Measurements from ENCODE around the gene TMEM202.

DNA sequence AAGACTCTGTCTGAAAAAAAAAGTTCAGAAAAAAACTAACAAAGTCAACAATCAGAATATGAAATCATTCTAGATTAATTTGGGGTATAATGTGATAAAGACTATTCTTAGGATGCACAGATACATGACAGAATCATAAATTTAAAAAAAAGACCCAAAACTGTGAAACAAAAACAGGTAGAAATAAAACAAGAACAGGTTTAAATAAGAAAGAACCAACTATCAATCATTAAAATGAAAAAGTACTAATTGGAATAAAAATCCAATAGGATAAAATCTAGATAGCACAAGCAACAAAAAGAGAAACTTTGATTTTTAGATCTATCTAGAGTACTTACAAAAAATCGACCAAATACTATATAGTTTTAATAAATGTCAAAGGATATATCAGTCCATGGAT is 13.4 kb downstream of the TMEM202 start:
- TF ChIP-seq CTCF (IDR thresholded peaks at IDR 0.05) (no peak), POLR2A (IDR thresholded peaks at IDR 0.05) (no peak)

Data from adrenal gland (tissue), 5 donors.